Measurements from ENCODE around the gene PAX1. TPM values are rescaled to one million over a fixed set of nuclear protein-coding genes. Genes with fewer than 3 reads are reported as not detected.

The PAX1 gene
- total RNA-seq, 6 experiments from 2014 or later: not detected

DNA sequence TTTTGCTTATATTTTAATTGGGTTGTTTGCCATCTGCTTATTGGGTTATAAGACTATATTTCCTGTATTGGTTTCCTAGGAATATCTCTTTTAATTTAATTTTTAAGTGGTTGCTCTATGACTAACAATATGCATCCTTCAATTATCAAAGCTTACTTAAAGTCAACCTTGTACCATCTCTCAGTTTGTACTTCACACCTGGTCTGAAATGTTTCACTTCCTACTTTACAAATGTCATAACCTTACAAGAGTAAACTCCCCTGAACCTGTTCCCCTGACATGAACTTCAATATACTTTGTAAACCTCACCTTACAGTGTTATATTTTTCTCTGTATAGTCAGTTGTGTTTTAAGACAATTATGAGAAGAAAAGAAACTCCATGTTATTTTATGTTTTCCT is 35.8 kb downstream of the PAX1 start:
- Mint-ChIP-seq H3K27ac (no peak overlapping the region), H3K4me1 (ENCODE audit: low read depth) (no peaks in the 10 kb centered on the region), H3K27me3 (ENCODE audit: insufficient read depth) (no peaks in the 10 kb centered on the region), H3K36me3 (ENCODE audit: low read depth) (no peaks in the 10 kb centered on the region), H3K4me3 (no peak overlapping the region), H3K9me3 (peaks cover 65% of the 10 kb centered on the region)
- TF ChIP-seq, protein P1, sequence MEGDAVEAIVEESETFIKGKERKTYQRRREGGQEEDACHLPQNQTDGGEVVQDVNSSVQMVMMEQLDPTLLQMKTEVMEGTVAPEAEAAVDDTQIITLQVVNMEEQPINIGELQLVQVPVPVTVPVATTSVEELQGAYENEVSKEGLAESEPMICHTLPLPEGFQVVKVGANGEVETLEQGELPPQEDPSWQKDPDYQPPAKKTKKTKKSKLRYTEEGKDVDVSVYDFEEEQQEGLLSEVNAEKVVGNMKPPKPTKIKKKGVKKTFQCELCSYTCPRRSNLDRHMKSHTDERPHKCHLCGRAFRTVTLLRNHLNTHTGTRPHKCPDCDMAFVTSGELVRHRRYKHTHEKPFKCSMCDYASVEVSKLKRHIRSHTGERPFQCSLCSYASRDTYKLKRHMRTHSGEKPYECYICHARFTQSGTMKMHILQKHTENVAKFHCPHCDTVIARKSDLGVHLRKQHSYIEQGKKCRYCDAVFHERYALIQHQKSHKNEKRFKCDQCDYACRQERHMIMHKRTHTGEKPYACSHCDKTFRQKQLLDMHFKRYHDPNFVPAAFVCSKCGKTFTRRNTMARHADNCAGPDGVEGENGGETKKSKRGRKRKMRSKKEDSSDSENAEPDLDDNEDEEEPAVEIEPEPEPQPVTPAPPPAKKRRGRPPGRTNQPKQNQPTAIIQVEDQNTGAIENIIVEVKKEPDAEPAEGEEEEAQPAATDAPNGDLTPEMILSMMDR (IDR thresholded peaks at IDR 0.05): no peak
- DNase-seq: no peak

DNA sequence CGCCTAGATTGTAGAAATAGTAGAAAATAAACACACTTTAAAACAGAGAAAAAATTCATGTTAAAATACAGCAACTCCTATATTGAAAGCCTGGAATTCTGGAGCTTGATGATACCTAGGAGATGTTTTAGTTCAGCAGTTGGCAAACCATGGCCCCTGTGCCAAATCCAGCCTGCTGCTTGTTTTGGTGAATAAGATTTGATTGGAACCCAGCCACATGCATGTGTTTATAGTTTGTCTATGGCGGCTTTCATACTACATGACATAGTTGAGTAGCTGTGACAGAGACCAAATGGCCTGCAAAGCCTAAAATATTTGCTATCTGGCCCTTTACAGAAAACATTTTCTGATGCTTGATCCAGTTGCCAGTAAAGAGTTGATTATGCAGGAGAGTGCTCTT is 57.2 kb downstream of the PAX1 start:
- Mint-ChIP-seq H3K4me3 (no peak overlapping the region), H3K36me3 (ENCODE audit: low read depth) (no peaks in the 10 kb centered on the region)
- no peak for DNase-seq

GRCh38 chr20:21767200-21767738 is 61.8 kb downstream of the PAX1 start:
- Mint-ChIP-seq H3K36me3 (ENCODE audit: low read depth) (no peaks in the 10 kb centered on the region), H3K27me3 (ENCODE audit: insufficient read depth) (no peaks in the 10 kb centered on the region; the same call in 1 of the 2 replicates), H3K4me1 (ENCODE audit: low read depth) (no peaks in the 10 kb centered on the region), H3K9me3 (peaks cover 58% of the 10 kb centered on the region), H3K4me3 (no peak overlapping the region), H3K27ac (no peak overlapping the region)
- TF ChIP-seq, protein P1 (IDR thresholded peaks at IDR 0.05): no peak
- DNase-seq: no peak

More for the DNA sequence above, 57.2 kb downstream of the PAX1 start:
- Mint-ChIP-seq H3K9me3 (peaks cover 65% of the 10 kb centered on the region), H3K27me3 (ENCODE audit: insufficient read depth) (no peaks in the 10 kb centered on the region; the same call in 1 of the 2 replicates), H3K27ac (no peak overlapping the region), H3K4me1 (ENCODE audit: low read depth) (no peaks in the 10 kb centered on the region)
- TF ChIP-seq, protein P1 (IDR thresholded peaks at IDR 0.05): no peak

DNA sequence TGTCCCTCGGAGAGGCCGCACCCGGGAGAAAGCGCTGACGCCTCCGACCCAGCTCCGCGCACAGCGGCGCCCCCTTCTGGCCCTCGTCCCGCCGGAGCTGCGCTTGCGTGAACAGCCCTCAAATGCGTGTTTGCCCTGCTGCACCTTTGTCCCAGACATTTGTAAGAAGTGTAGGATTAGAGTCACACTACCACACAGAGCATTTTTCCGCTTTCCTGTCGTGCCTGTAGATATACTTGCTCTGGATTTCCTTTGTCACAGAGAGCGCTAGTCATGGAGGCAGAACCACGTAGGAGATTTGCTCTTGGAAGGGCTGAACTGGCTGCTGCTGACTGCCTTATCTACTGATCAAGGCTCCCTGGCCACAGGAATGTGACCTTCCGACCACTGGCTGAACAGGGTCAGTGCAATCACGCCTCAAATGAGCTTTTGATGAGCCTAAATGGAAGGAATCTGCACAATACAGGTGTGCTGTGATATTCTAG is 62.3 kb downstream of the PAX1 start:
- Mint-ChIP-seq H3K9me3 (peaks cover 55% of the 10 kb centered on the region), H3K27me3 (ENCODE audit: insufficient read depth) (no peaks in the 10 kb centered on the region; the same call in 1 of the 2 replicates), H3K27ac (no peak overlapping the region), H3K36me3 (ENCODE audit: low read depth) (no peaks in the 10 kb centered on the region), H3K4me3 (no peak overlapping the region), H3K4me1 (ENCODE audit: low read depth) (no peaks in the 10 kb centered on the region)
- TF ChIP-seq, protein P1 (IDR thresholded peaks at IDR 0.05): no peak; the same call in 1 of the 2 replicates
- DNase-seq: no peak

Other genes starting within 250 kb of the PAX1 start
- under 1 TPM in 4 of 6 experiments, not detected in 2; 0.32 to 0.63 (median 0.44) TPM for gene NKX2-2, start 191.6 kb upstream of the PAX1 start, total RNA-seq (2021; fragmentation: NEBNext Ultra II Directional; extraction: Animal tissue kit (Norgen Biotek cat#: 25700))

All from HFFc6 (cell line).